HepG2 (cell line): ENCODE data around the gene CCDC85C. TPM values are rescaled to one million over a fixed set of nuclear protein-coding genes. Genes with fewer than 3 reads are reported as not detected.
A peak's percentile ranks its signal among the peaks of the same experiment; 100 is the strongest.

Experiments used
- ATF7-NPFF ChIP-seq: sonication (generic); formaldehyde crosslinking; IDR thresholded peaks from 2 replicates; pipeline ENCODE4 v1.8.1; 2023; ENCODE audit warnings: mild to moderate bottlenecking, low read depth, missing genetic modification reagents, moderate library complexity
- GATA4 ChIP-seq: sonication (generic); IDR thresholded peaks from 2 replicates; pipeline ENCODE4 v1.6.1; 2016; ENCODE audit warnings: antibody characterized with exemption, low read depth, borderline replicate concordance
- KAT2B ChIP-seq: fragments of 150-350 bp; IDR thresholded peaks from 2 replicates; pipeline ENCODE4 v1.6.1; 2014; ENCODE audit warnings: low read depth, low read length, borderline replicate concordance
- LCORL ChIP-seq, 2 experiments: fragments of 450-650 bp in 1 of 2; sonication (generic) in 1 of 2; formaldehyde crosslinking in 1 of 2; IDR thresholded peaks; 2 replicates each; pipeline versions ENCODE4 v1.5.0 to v1.6.1; 2017 to 2020; ENCODE audit warnings: antibody characterized with exemption in 1 of 2, missing genetic modification reagents in 1 of 2
- MEIS1 ChIP-seq: sonication (generic); formaldehyde crosslinking; IDR thresholded peaks from 2 replicates; pipeline ENCODE4 v1.9.0; 2021; ENCODE audit warnings: mild to moderate bottlenecking, missing genetic modification reagents, moderate library complexity, borderline replicate concordance
- PHF5A ChIP-seq: IDR thresholded peaks from one replicate; pipeline ENCODE4 v1.6.1; 2018; ENCODE audit warnings: low read depth, missing genetic modification reagents; ENCODE audit not compliant: unreplicated experiment
- SIN3B ChIP-seq: fragments of 150-350 bp; IDR thresholded peaks from 2 replicates; pipeline ENCODE4 v1.6.1; 2014; ENCODE audit warnings: low read length
- SKI ChIP-seq: fragments of 450-650 bp; IDR thresholded peaks from one replicate; pipeline ENCODE4 v1.6.1; 2018; ENCODE audit warnings: mild to moderate bottlenecking; ENCODE audit not compliant: partially characterized antibody
- ZNF350 ChIP-seq: sonication (generic); formaldehyde crosslinking; IDR thresholded peaks from 2 replicates; pipeline ENCODE4 v1.4.0; 2020; ENCODE audit warnings: mild to moderate bottlenecking, low read depth, missing genetic modification reagents, borderline replicate concordance
- ZNF430 ChIP-seq: sonication (generic); formaldehyde crosslinking; IDR thresholded peaks from 2 replicates; pipeline ENCODE4 v1.9.0; 2021; ENCODE audit warnings: mild to moderate bottlenecking, missing genetic modification reagents
- ZNF451 ChIP-seq: sonication (generic); formaldehyde crosslinking; IDR thresholded peaks from 2 replicates; pipeline ENCODE4 v1.5.0; 2020; ENCODE audit warnings: mild to moderate bottlenecking, missing genetic modification reagents
- ZNF724P ChIP-seq: sonication (generic); formaldehyde crosslinking; IDR thresholded peaks from 2 replicates; pipeline ENCODE4 v1.8.0; 2022; ENCODE audit warnings: missing genetic modification reagents, borderline replicate concordance
- ZNF788 ChIP-seq: sonication (generic); formaldehyde crosslinking; IDR thresholded peaks from 2 replicates; pipeline ENCODE4 v1.5.0; 2020; ENCODE audit warnings: mild to moderate bottlenecking, missing genetic modification reagents, borderline replicate concordance
- ZNF816 ChIP-seq: sonication (generic); formaldehyde crosslinking; IDR thresholded peaks from 2 replicates; pipeline ENCODE4 v1.8.0; 2022; ENCODE audit warnings: missing genetic modification reagents, mild to moderate bottlenecking, borderline replicate concordance
- ZSCAN31 ChIP-seq: sonication (generic); formaldehyde crosslinking; IDR thresholded peaks from 2 replicates; pipeline ENCODE4 v1.5.0; 2020; ENCODE audit warnings: low read depth, mild to moderate bottlenecking, missing genetic modification reagents
- polyA plus RNA-seq, 8 experiments: library from polyadenylated mRNA; depleted of rRNA in 3 of 8; stranded (reverse) in 7 of 8; unstranded in 1 of 8; fragments of >200 nt; fragmentation: Illumina TruSeq in 4 of 8; extraction: Trizol in 4 of 8; gene quantifications; 2 replicates each; pipeline versions ENCODE4 v1.2.1 to v1.2.3, GENCODE V29; 2011 to 2016; ENCODE audit warnings: low read depth in 4 of 8, missing spikeins in 1 of 8, mixed read lengths in 1 of 8; ENCODE audit not compliant: insufficient read depth in 1 of 8
- total RNA-seq, 5 experiments: library from RNA; depleted of rRNA; stranded (reverse); fragments of >200 nt; fragmentation: Illumina TruSeq; extraction: Trizol; gene quantifications; 2 replicates each; pipeline ENCODE4 v1.2.3, GENCODE V29; 2016; ENCODE audit warnings: low read depth in 1 of 5
- TF ChIP-seq, protein P1 (sequence below): sonication (generic); formaldehyde crosslinking; IDR thresholded peaks from 2 replicates; pipeline ENCODE4 v1.4.0; 2020; ENCODE audit warnings: mild to moderate bottlenecking, missing genetic modification reagents
- TF ChIP-seq, protein P2 (sequence below): sonication (generic); formaldehyde crosslinking; IDR thresholded peaks from 2 replicates; pipeline ENCODE4 v1.8.0; 2022; ENCODE audit warnings: mild to moderate bottlenecking, missing genetic modification reagents; ENCODE audit not compliant: insufficient replicate concordance
- TF ChIP-seq, protein P3 (sequence below): sonication (generic); formaldehyde crosslinking; IDR thresholded peaks from 2 replicates; pipeline ENCODE4 v1.4.0; 2020; ENCODE audit warnings: mild to moderate bottlenecking, missing genetic modification reagents, borderline replicate concordance

Gene CCDC85C
- total and polyA plus RNA-seq, 2 of the 13 experiments (the other 11 are each of a cell fraction or from before 2014, with no cell fraction given): 18.8 to 43.8 TPM

DNA sequence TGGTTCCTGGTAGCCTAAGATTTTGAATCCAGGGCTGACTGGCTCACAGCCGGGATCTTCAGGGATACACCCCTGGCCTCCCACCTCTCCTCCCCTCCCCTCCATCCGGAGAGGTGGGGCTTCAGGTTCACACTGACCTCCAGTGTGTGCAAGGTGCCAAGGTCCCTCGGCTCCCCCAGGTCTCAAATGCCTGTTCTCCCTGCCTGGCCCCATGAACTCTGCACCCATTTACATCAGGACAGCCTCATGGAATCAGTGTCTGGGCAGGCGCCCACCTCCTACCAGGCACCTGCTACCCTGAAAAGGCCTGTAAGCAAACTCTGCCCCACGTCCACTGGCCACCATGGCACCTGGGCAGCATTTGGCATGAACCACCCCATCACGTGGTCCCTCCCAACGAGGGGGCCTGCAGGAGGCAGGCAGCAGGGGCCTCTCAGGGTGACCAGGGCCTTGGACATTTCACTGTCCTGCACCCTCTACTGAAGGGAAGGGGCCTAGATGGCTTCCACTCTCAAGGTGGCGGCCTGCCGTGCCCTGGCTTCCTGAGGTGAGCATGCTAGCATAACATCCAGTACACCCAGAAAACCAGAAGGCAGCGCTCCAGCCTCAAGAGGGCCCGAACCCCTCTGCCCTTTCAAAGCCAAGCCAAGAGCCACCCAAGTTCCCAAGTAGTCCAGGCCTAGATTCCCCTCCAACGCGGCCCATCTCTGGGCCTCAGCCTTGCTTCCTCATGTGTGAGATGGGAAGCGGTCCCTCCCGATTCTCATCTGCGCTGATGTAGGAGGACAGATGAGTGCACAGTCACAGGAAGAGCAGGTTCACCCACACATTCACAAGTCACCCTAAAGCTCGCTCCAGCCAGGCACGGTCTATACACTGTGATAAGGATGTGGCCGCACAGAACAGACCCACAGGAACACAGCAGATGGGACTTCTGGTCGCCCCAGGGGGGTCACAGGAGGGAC, 37.3 kb downstream of the CCDC85C start (continued):
- TF ChIP-seq ZNF724P (CRISPR knock-in tag): 0 out of 2 replicates have a peak, but pooled peaks have one; percentile 54
- TF ChIP-seq GATA4: peak; percentile 48; the same call in 1 of the 2 replicates
- TF ChIP-seq ZNF350: peak; percentile 29; the same call in 1 of the 2 replicates
- TF ChIP-seq KAT2B: no peak
- TF ChIP-seq ZNF788 (CRISPR knock-in tag): peak; percentile 89
- TF ChIP-seq, protein P1, sequence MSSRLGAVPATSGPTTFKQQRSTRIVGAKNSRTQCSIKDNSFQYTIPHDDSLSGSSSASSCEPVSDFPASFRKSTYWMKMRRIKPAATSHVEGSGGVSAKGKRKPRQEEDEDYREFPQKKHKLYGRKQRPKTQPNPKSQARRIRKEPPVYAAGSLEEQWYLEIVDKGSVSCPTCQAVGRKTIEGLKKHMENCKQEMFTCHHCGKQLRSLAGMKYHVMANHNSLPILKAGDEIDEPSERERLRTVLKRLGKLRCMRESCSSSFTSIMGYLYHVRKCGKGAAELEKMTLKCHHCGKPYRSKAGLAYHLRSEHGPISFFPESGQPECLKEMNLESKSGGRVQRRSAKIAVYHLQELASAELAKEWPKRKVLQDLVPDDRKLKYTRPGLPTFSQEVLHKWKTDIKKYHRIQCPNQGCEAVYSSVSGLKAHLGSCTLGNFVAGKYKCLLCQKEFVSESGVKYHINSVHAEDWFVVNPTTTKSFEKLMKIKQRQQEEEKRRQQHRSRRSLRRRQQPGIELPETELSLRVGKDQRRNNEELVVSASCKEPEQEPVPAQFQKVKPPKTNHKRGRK (CRISPR knock-in tag): no peak
- TF ChIP-seq PHF5A (CRISPR knock-in tag): peak; percentile 49
- peak; percentile 68 for TF ChIP-seq SKI
- TF ChIP-seq ATF7-NPFF: no peak
- peak; percentile 35; the same call in 1 of the 2 replicates for TF ChIP-seq ZNF451
- no peak for TF ChIP-seq LCORL (IDR thresholded peaks at IDR 0.05)
- TF ChIP-seq LCORL (CRISPR knock-in tag; IDR thresholded peaks at IDR 0.05): peak; percentile 93
- TF ChIP-seq ZNF816 (CRISPR knock-in tag): peak; percentile 77; the same call in 1 of the 2 replicates
- peak; percentile 59; the same call in 1 of the 2 replicates for TF ChIP-seq ZNF430
- peak; percentile 97 for TF ChIP-seq ZSCAN31 (CRISPR knock-in tag)
- TF ChIP-seq SIN3B: no peak
- TF ChIP-seq, protein P2, sequence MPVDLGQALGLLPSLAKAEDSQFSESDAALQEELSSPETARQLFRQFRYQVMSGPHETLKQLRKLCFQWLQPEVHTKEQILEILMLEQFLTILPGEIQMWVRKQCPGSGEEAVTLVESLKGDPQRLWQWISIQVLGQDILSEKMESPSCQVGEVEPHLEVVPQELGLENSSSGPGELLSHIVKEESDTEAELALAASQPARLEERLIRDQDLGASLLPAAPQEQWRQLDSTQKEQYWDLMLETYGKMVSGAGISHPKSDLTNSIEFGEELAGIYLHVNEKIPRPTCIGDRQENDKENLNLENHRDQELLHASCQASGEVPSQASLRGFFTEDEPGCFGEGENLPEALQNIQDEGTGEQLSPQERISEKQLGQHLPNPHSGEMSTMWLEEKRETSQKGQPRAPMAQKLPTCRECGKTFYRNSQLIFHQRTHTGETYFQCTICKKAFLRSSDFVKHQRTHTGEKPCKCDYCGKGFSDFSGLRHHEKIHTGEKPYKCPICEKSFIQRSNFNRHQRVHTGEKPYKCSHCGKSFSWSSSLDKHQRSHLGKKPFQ (CRISPR knock-in tag): peak; percentile 100
- TF ChIP-seq MEIS1 (CRISPR knock-in tag): peak; percentile 87; the same call in 1 of the 2 replicates
- TF ChIP-seq, protein P3, sequence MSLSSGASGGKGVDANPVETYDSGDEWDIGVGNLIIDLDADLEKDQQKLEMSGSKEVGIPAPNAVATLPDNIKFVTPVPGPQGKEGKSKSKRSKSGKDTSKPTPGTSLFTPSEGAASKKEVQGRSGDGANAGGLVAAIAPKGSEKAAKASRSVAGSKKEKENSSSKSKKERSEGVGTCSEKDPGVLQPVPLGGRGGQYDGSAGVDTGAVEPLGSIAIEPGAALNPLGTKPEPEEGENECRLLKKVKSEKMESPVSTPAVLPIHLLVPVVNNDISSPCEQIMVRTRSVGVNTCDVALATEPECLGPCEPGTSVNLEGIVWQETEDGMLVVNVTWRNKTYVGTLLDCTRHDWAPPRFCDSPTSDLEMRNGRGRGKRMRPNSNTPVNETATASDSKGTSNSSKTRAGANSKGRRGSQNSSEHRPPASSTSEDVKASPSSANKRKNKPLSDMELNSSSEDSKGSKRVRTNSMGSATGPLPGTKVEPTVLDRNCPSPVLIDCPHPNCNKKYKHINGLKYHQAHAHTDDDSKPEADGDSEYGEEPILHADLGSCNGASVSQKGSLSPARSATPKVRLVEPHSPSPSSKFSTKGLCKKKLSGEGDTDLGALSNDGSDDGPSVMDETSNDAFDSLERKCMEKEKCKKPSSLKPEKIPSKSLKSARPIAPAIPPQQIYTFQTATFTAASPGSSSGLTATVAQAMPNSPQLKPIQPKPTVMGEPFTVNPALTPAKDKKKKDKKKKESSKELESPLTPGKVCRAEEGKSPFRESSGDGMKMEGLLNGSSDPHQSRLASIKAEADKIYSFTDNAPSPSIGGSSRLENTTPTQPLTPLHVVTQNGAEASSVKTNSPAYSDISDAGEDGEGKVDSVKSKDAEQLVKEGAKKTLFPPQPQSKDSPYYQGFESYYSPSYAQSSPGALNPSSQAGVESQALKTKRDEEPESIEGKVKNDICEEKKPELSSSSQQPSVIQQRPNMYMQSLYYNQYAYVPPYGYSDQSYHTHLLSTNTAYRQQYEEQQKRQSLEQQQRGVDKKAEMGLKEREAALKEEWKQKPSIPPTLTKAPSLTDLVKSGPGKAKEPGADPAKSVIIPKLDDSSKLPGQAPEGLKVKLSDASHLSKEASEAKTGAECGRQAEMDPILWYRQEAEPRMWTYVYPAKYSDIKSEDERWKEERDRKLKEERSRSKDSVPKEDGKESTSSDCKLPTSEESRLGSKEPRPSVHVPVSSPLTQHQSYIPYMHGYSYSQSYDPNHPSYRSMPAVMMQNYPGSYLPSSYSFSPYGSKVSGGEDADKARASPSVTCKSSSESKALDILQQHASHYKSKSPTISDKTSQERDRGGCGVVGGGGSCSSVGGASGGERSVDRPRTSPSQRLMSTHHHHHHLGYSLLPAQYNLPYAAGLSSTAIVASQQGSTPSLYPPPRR (CRISPR knock-in tag): peak; percentile 73
